ENCODE measurements around the gene CALCOCO1.

DNA sequence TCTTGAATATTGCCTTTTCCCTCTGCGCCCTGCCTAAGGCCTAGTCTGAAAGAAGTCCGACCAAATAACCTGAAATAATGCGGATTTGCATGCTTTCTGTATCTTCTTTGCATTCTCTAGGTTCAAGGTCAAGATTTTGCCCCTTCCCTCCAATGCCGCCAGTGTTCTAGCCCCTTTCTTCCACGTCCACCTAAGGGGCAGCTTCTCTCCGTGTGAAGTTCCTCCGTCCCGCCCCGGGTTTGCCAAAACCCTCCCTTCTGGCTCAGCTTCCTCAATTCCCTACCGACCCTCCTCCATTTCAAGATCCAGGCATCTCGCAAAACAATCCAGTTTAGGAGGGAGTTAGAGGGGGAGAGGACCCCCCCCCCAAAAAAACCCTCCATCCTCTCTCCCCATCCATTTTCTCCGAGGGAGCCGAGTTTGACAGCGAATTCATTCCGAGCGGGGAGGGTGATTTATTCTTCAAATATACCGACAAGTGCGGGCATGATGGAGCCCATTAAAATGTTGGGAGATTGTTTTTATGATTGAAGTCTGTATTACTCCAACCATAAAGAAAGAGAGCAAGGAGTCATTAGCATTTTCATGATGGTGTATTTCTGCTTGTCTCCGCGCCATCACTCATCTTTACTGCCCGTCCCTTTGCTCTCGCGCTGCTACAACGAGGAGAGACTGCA lies 30.5 kb downstream of the CALCOCO1 start:
- no peak for TF ChIP-seq CTCF (IDR thresholded peaks at IDR 0.05; ENCODE audit: low read length)
- TF ChIP-seq EZH2phosphoT487 (IDR thresholded peaks at IDR 0.05; ENCODE audit: low read length): no peak
- no peak for TF ChIP-seq EZH2 (optimal IDR thresholded peaks at IDR 0.05; ENCODE audit: low read depth, low read length)

Data from MM.1S (cell line).